Endothelial cell of umbilical vein (primary cell): ENCODE results near the gene CCNL2. TPM values are rescaled to one million over a fixed set of nuclear protein-coding genes. Genes with fewer than 3 reads are reported as not detected.

Experiments
- BruUV-seq: library from RNA; stranded (reverse); fragments of 400-500 nt; replicated peaks from 2 replicates; lab custom pipeline; 2021; lab: Mats Ljungman, UMichigan
- CTCF ChIA-PET: fragments of 300-600, 350-600 bp; sonication (Branson Sonifier 250); formaldehyde crosslinking; loops from one replicate; lab custom pipeline; 2021; ENCODE audit warnings: antibody characterized with exemption, inconsistent platforms; lab: Charles Lee
- POLR2A ChIA-PET: fragments of 300-600, 350-600 bp; sonication (Branson Sonifier 250); formaldehyde crosslinking; loops from one replicate; lab custom pipeline; 2021; ENCODE audit warnings: antibody characterized with exemption, inconsistent platforms; lab: Charles Lee
- DNase-seq: peaks from one replicate; pipeline ENCODE4 v3.0.0-alpha.2; 2011; ENCODE audit warnings: low read depth, low spot score
- FAIRE-seq: peaks from 2 replicates; lab custom pipeline; 2011; peaks lifted over from hg19 to GRCh38; lab: Jason Lieb, UNC
- H2AFZ ChIP-seq: 2 replicates; pipeline ENCODE4 v1.6.0; 2012; ENCODE audit warnings: low read depth, low read length, control low read depth, inconsistent platforms
- H3K27ac ChIP-seq: 2 replicates; pipeline ENCODE4 v1.5.1; 2011; ENCODE audit warnings: low read depth, mild to moderate bottlenecking, control low read depth, low read length, moderate library complexity; ENCODE audit not compliant: insufficient read depth
- H3K27me3 ChIP-seq, 2 experiments: 2 replicates each; pipeline versions ENCODE4 v1.6.0 to v1.6.1; 2011; ENCODE audit warnings: low read length in 2 of 2, mixed read lengths in 1 of 2; ENCODE audit not compliant: control insufficient read depth in 2 of 2, insufficient read depth in 2 of 2
- H3K36me3 ChIP-seq, 2 experiments: 2 replicates in 1 of 2; 3 replicates in 1 of 2; pipeline ENCODE4 v1.5.1; 2011; ENCODE audit warnings: low read length in 2 of 2, mild to moderate bottlenecking in 1 of 2, moderate library complexity in 1 of 2; ENCODE audit not compliant: control insufficient read depth in 2 of 2, insufficient read depth in 2 of 2; ENCODE audit errors: extremely low read depth in 1 of 2
- H3K4me1 ChIP-seq: 3 replicates; pipeline ENCODE4 v1.5.1; 2011; ENCODE audit warnings: mild to moderate bottlenecking, low read length; ENCODE audit not compliant: control insufficient read depth, insufficient read depth; ENCODE audit errors: extremely low read depth
- H3K4me2 ChIP-seq: 2 replicates; pipeline ENCODE4 v1.6.1; 2011; ENCODE audit warnings: low read length, control low read depth, mixed read lengths; ENCODE audit not compliant: insufficient read depth
- H3K4me3 ChIP-seq, 3 experiments: fragments of 200-600 bp in 1 of 3; sonication (generic), shearing (Covaris generic) in 1 of 3; replicated peaks in 1 of 3; 2 replicates each; pipeline ENCODE4 v1.5.1; 2011 to 2016; ENCODE audit warnings: control low read depth in 3 of 3, low read length in 3 of 3, mild to moderate bottlenecking in 2 of 3, inconsistent platforms in 1 of 3, low read depth in 1 of 3, moderate library complexity in 1 of 3; ENCODE audit not compliant: insufficient read depth in 1 of 3
- H3K79me2 ChIP-seq: 2 replicates; pipeline ENCODE4 v1.6.0; 2012; ENCODE audit warnings: low read length, inconsistent platforms; ENCODE audit not compliant: control insufficient read depth, insufficient read depth
- H3K9ac ChIP-seq: replicated peaks from 2 replicates; pipeline ENCODE3; 2011; ENCODE audit warnings: low read length, control low read depth; ENCODE audit not compliant: insufficient read depth; ENCODE audit errors: extremely low read depth
- H3K9me1 ChIP-seq: replicated peaks from 3 replicates; pipeline ENCODE4 v1.6.0; 2011; ENCODE audit warnings: mild to moderate bottlenecking, low read length; ENCODE audit not compliant: control insufficient read depth, insufficient read depth; ENCODE audit errors: extremely low read depth
- H3K9me3 ChIP-seq: replicated peaks from 2 replicates; pipeline ENCODE4 v1.5.1; 2012; ENCODE audit warnings: low read length, inconsistent platforms; ENCODE audit not compliant: control insufficient read depth, insufficient read depth
- H4K20me1 ChIP-seq: replicated peaks from 2 replicates; pipeline ENCODE3; 2011; ENCODE audit warnings: mild to moderate bottlenecking, low read length; ENCODE audit not compliant: control insufficient read depth, insufficient read depth; ENCODE audit errors: extremely low read depth
- EZH2 ChIP-seq: IDR thresholded peaks from 2 replicates; pipeline ENCODE4 v1.6.1; 2012; ENCODE audit warnings: borderline replicate concordance, low read depth, mild to moderate bottlenecking, moderate library complexity, low read length, inconsistent platforms; ENCODE audit not compliant: severe bottlenecking
- FOS ChIP-seq: IDR thresholded peaks from 2 replicates; pipeline ENCODE4 v1.6.1; 2011; ENCODE audit warnings: mild to moderate bottlenecking, low read length, moderate library complexity, borderline replicate concordance; ENCODE audit not compliant: insufficient read depth
- GATA2 ChIP-seq: IDR thresholded peaks from 2 replicates; pipeline ENCODE4 v1.7.0; 2011; ENCODE audit warnings: low read depth, mild to moderate bottlenecking, moderate library complexity, mixed read lengths, low read length; ENCODE audit not compliant: insufficient read length, insufficient read depth
- JUN ChIP-seq: IDR thresholded peaks from 2 replicates; pipeline ENCODE4 v1.6.1; 2011; ENCODE audit warnings: borderline replicate concordance, low read depth; ENCODE audit not compliant: insufficient read length, insufficient read depth
- MYC ChIP-seq: IDR thresholded peaks from one replicate; pipeline ENCODE4 v1.6.1; 2011; ENCODE audit warnings: mild to moderate bottlenecking, low read depth, low read length
- POLR2A ChIP-seq: IDR thresholded peaks from 2 replicates; pipeline ENCODE4 v1.6.1; 2012; ENCODE audit warnings: low read depth, mild to moderate bottlenecking, control low read depth, low read length
- POLR2AphosphoS5 ChIP-seq: IDR thresholded peaks from 2 replicates; pipeline ENCODE4 v1.6.1; 2012; ENCODE audit warnings: low read depth, mild to moderate bottlenecking, control low read depth, low read length, moderate library complexity; ENCODE audit not compliant: insufficient read depth
- dilution Hi-C: fragments of 300-500 bp; cut with MboI; formaldehyde crosslinking; loops from one replicate; pipeline ENCODE4 v1.15.0; 2019; ENCODE audit warnings: low sequenced_read_pairs; ENCODE audit not compliant: extremely low pct_ligation_motif_present
- intact Hi-C: fragments of 100-400 bp; cut with micrococcal nuclease; formaldehyde crosslinking; loops from one replicate; pipeline ENCODE4 v1.10.0; 2022
- polyA plus RNA-seq, 4 experiments: library from polyadenylated mRNA; depleted of rRNA in 3 of 4; stranded (reverse) in 3 of 4; unstranded in 1 of 4; fragments of >200 nt; gene quantifications; 2 replicates each; pipeline versions ENCODE4 v1.2.1 to v1.2.3, GENCODE V29; 2011 to 2012; ENCODE audit warnings: missing spikeins in 1 of 4
- total RNA-seq: library from RNA; stranded (reverse); gene quantifications from 2 replicates; pipeline ENCODE4 v1.2.3, GENCODE V29; 2021
- TF ChIP-seq, protein P1 (sequence below), 2 donors: IDR thresholded peaks; 1 replicate in 1 of 2; 2 replicates in 1 of 2; pipeline ENCODE4 v1.5.1; 2011; ENCODE audit warnings: low read length in 2 of 2, mild to moderate bottlenecking in 2 of 2, moderate library complexity in 2 of 2, control low read depth in 1 of 2, inconsistent platforms in 1 of 2, low read depth in 1 of 2; ENCODE audit not compliant: insufficient read depth in 1 of 2; ENCODE audit errors: extremely low read depth in 1 of 2
- TF ChIP-seq, protein P2 (sequence below): IDR thresholded peaks from 2 replicates; pipeline ENCODE4 v1.6.1; 2011; ENCODE audit not compliant: insufficient read depth, insufficient read length

Gene CCNL2
- total and polyA plus RNA-seq, 2 donors (not counting 3 experiments of a cell fraction or from before 2014, with no cell fraction given) = 188 to 209 TPM

DNA sequence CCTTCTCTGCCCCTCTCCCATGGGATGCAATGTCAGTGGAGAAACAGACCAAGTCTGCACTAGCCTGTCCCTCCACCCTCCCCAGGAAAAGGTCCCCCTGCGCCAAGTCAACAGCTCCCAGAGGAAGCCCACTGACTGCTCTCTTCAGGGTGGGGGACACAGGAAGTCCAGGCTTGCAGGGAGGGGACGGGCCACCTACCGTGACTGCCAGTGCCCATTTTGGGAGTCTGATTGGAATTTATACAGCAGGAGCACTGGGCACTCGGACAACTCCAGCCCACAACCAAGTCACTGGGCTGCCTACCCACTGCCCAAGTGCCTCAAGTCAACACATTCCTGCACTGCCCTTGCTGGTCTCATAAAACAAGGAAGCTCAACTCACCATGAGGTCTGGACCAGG lies 6.1 kb downstream of the CCNL2 start:
- H3K27ac ChIP-seq = no peak overlapping the region
- no peak overlapping the region for H2AFZ ChIP-seq
- FAIRE-seq = no peak
- no TSS peak for BruUV-seq
- no peaks in the 10 kb centered on the region for H4K20me1 ChIP-seq
- TF ChIP-seq POLR2AphosphoS5 (no peak), GATA2 (no peak), JUN (no peak), MYC (no peak), EZH2 (no peak), POLR2A (no peak), FOS (no peak)
- TF ChIP-seq, protein P1, sequence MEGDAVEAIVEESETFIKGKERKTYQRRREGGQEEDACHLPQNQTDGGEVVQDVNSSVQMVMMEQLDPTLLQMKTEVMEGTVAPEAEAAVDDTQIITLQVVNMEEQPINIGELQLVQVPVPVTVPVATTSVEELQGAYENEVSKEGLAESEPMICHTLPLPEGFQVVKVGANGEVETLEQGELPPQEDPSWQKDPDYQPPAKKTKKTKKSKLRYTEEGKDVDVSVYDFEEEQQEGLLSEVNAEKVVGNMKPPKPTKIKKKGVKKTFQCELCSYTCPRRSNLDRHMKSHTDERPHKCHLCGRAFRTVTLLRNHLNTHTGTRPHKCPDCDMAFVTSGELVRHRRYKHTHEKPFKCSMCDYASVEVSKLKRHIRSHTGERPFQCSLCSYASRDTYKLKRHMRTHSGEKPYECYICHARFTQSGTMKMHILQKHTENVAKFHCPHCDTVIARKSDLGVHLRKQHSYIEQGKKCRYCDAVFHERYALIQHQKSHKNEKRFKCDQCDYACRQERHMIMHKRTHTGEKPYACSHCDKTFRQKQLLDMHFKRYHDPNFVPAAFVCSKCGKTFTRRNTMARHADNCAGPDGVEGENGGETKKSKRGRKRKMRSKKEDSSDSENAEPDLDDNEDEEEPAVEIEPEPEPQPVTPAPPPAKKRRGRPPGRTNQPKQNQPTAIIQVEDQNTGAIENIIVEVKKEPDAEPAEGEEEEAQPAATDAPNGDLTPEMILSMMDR (IDR thresholded peaks at IDR 0.05; ENCODE audit: extremely low read depth in 1 of 2, insufficient read depth in 1 of 2, low read depth in 1 of 2, low read length in 2 of 2) = no peak
- TF ChIP-seq, protein P2, sequence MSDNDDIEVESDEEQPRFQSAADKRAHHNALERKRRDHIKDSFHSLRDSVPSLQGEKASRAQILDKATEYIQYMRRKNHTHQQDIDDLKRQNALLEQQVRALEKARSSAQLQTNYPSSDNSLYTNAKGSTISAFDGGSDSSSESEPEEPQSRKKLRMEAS = no peak
- dilution Hi-C loops (no loop called here), intact Hi-C loops (no loop called here)
- H3K4me3 ChIP-seq = no peak overlapping the region
- H3K4me1 ChIP-seq = peaks cover 9% of the 10 kb centered on the region
- CTCF ChIA-PET = no interaction called here
- peaks cover 34% of the 10 kb centered on the region for H3K79me2 ChIP-seq
- no peak overlapping the region for H3K4me2 ChIP-seq
- H3K9ac ChIP-seq = no peak overlapping the region
- peaks cover 30 to 49% of the 10 kb centered on the region in 2 experiments for H3K36me3 ChIP-seq
- POLR2A ChIA-PET = no interaction called here
- no peaks in the 10 kb centered on the region for H3K27me3 ChIP-seq
- no peaks in the 10 kb centered on the region for H3K9me3 ChIP-seq
- H3K9me1 ChIP-seq = no peaks in the 10 kb centered on the region
- DNase-seq = no peak
